ENCODE results near the gene PCCA.
"Not testable (repeated sequence)": the region's sequence is repeated elsewhere in the genome, so short reads cannot be mapped to it uniquely, and the experiment has no call there.

Gene PCCA

GRCh38 chr13:100517135-100517534 is 428.2 kb downstream of the PCCA start:
- Histone ChIP-seq H3K4me1 (ENCODE audit: control insufficient read depth, insufficient read depth, low read length) (peaks cover 4% of the 10 kb centered on the region), H3K9me3 (ENCODE audit: control insufficient read depth, insufficient read depth, low read length) (no peaks in the 10 kb centered on the region), H3K27ac (ENCODE audit: low read length) (no peak overlapping the region), H3K4me3 (ENCODE audit: low read length) (no peak overlapping the region), H3K27me3 (ENCODE audit: control insufficient read depth, insufficient read depth, low read length) (no peaks in the 10 kb centered on the region), H3K36me3 (ENCODE audit: control insufficient read depth, insufficient read depth, low read length) (no peaks in the 10 kb centered on the region)
- no CpG with 5 or more reads among the region's 9 CpGs for WGBS (ENCODE audit: insufficient coverage, insufficient read length)
- no peak for DNase-seq (ENCODE audit: low read depth, low spot score)

- no CpG with 5 or more reads among the region's 13 CpGs for WGBS (ENCODE audit: insufficient coverage, insufficient read length)
- Histone ChIP-seq H3K27me3 (ENCODE audit: control insufficient read depth, insufficient read depth, low read length) (no peaks in the 10 kb centered on the region), H3K4me3 (ENCODE audit: low read length) (no peak overlapping the region), H3K27ac (ENCODE audit: low read length) (no peak overlapping the region), H3K36me3 (ENCODE audit: control insufficient read depth, insufficient read depth, low read length) (no peaks in the 10 kb centered on the region), H3K4me1 (ENCODE audit: control insufficient read depth, insufficient read depth, low read length) (peaks cover 4% of the 10 kb centered on the region), H3K9me3 (ENCODE audit: control insufficient read depth, insufficient read depth, low read length) (no peaks in the 10 kb centered on the region)
- no peak for DNase-seq (ENCODE audit: low read depth, low spot score)
These were observed 428.8 kb downstream of the PCCA start for GRCh38 chr13:100517728-100518127.

GRCh38 chr13:100518394-100519062 is 429.6 kb downstream of the PCCA start:
- Histone ChIP-seq H3K27ac (ENCODE audit: low read length) (no peak overlapping the region), H3K4me1 (ENCODE audit: control insufficient read depth, insufficient read depth, low read length) (peaks cover 4% of the 10 kb centered on the region)
- no CpG with 5 or more reads among the region's 8 CpGs for WGBS (ENCODE audit: insufficient coverage, insufficient read length)

GRCh38 chr13:100519626-100520025 is 430.7 kb downstream of the PCCA start:
- H3K27me3 ChIP-seq (ENCODE audit: control insufficient read depth, insufficient read depth, low read length) = no peaks in the 10 kb centered on the region
- DNase-seq (ENCODE audit: low read depth, low spot score) = no peak
- H3K4me1 ChIP-seq (ENCODE audit: control insufficient read depth, insufficient read depth, low read length) = peaks cover 4% of the 10 kb centered on the region
- H3K27ac ChIP-seq (ENCODE audit: low read length) = no peak overlapping the region
- WGBS (ENCODE audit: insufficient coverage, insufficient read length) = no CpG with 5 or more reads among the region's 9 CpGs
- no peaks in the 10 kb centered on the region for H3K36me3 ChIP-seq (ENCODE audit: control insufficient read depth, insufficient read depth, low read length)
- H3K9me3 ChIP-seq (ENCODE audit: control insufficient read depth, insufficient read depth, low read length) = no peaks in the 10 kb centered on the region
- H3K4me3 ChIP-seq (ENCODE audit: low read length) = no peak overlapping the region

More at GRCh38 chr13:100518394-100519062, 429.6 kb downstream of the PCCA start:
- no peak for DNase-seq (ENCODE audit: low read depth, low spot score)
- no peaks in the 10 kb centered on the region for H3K27me3 ChIP-seq (ENCODE audit: control insufficient read depth, insufficient read depth, low read length)
- H3K4me3 ChIP-seq (ENCODE audit: low read length) = no peak overlapping the region
- no peaks in the 10 kb centered on the region for H3K36me3 ChIP-seq (ENCODE audit: control insufficient read depth, insufficient read depth, low read length)
- H3K9me3 ChIP-seq (ENCODE audit: control insufficient read depth, insufficient read depth, low read length) = no peaks in the 10 kb centered on the region

- no CpG with 5 or more reads among the region's 27 CpGs for WGBS (ENCODE audit: insufficient coverage, insufficient read length)
- no peak overlapping the region for H3K4me3 ChIP-seq (ENCODE audit: low read length)
These were observed 432.3 kb downstream of the PCCA start for GRCh38 chr13:100520936-100521850.

GRCh38 chr13:100521851-100522617 is 433.1 kb downstream of the PCCA start:
- no peak for DNase-seq (ENCODE audit: low read depth, low spot score)
- Histone ChIP-seq H3K27me3 (ENCODE audit: control insufficient read depth, insufficient read depth, low read length) (no peaks in the 10 kb centered on the region), H3K4me1 (ENCODE audit: control insufficient read depth, insufficient read depth, low read length) (peaks cover 13% of the 10 kb centered on the region), H3K27ac (ENCODE audit: low read length) (no peak overlapping the region), H3K4me3 (ENCODE audit: low read length) (no peak overlapping the region), H3K9me3 (ENCODE audit: control insufficient read depth, insufficient read depth, low read length) (no peaks in the 10 kb centered on the region), H3K36me3 (ENCODE audit: control insufficient read depth, insufficient read depth, low read length) (no peaks in the 10 kb centered on the region)
- no CpG with 5 or more reads among the region's 19 CpGs for WGBS (ENCODE audit: insufficient coverage, insufficient read length)

More at GRCh38 chr13:100520936-100521850, 432.3 kb downstream of the PCCA start:
- Histone ChIP-seq H3K36me3 (ENCODE audit: control insufficient read depth, insufficient read depth, low read length) (no peaks in the 10 kb centered on the region), H3K27me3 (ENCODE audit: control insufficient read depth, insufficient read depth, low read length) (no peaks in the 10 kb centered on the region), H3K9me3 (ENCODE audit: control insufficient read depth, insufficient read depth, low read length) (no peaks in the 10 kb centered on the region), H3K27ac (ENCODE audit: low read length) (no peak overlapping the region), H3K4me1 (ENCODE audit: control insufficient read depth, insufficient read depth, low read length) (peaks cover 10% of the 10 kb centered on the region)
- DNase-seq (ENCODE audit: low read depth, low spot score) = no peak

- no peak for DNase-seq (ENCODE audit: low read depth, low spot score)
These were observed 433.9 kb downstream of the PCCA start for GRCh38 chr13:100522618-100523309.

GRCh38 chr13:100523411-100523810 is 434.5 kb downstream of the PCCA start:
- Histone ChIP-seq H3K36me3 (ENCODE audit: control insufficient read depth, insufficient read depth, low read length) (no peaks in the 10 kb centered on the region), H3K9me3 (ENCODE audit: control insufficient read depth, insufficient read depth, low read length) (no peaks in the 10 kb centered on the region), H3K4me3 (ENCODE audit: low read length) (no peak overlapping the region), H3K27me3 (ENCODE audit: control insufficient read depth, insufficient read depth, low read length) (no peaks in the 10 kb centered on the region), H3K4me1 (ENCODE audit: control insufficient read depth, insufficient read depth, low read length) (peaks cover 13% of the 10 kb centered on the region), H3K27ac (ENCODE audit: low read length) (no peak overlapping the region)
- no peak for DNase-seq (ENCODE audit: low read depth, low spot score)
- WGBS (ENCODE audit: insufficient coverage, insufficient read length) = no CpG with 5 or more reads among the region's 14 CpGs

More at GRCh38 chr13:100522618-100523309, 433.9 kb downstream of the PCCA start:
- no peak overlapping the region for H3K27ac ChIP-seq (ENCODE audit: low read length)
- WGBS (ENCODE audit: insufficient coverage, insufficient read length) = no CpG with 5 or more reads among the region's 9 CpGs
- no peak overlapping the region for H3K4me3 ChIP-seq (ENCODE audit: low read length)
- H3K4me1 ChIP-seq (ENCODE audit: control insufficient read depth, insufficient read depth, low read length) = peaks cover 13% of the 10 kb centered on the region
- no peaks in the 10 kb centered on the region for H3K27me3 ChIP-seq (ENCODE audit: control insufficient read depth, insufficient read depth, low read length)
- no peaks in the 10 kb centered on the region for H3K9me3 ChIP-seq (ENCODE audit: control insufficient read depth, insufficient read depth, low read length)
- H3K36me3 ChIP-seq (ENCODE audit: control insufficient read depth, insufficient read depth, low read length) = no peaks in the 10 kb centered on the region

GRCh38 chr13:100523981-100524386 is 435.1 kb downstream of the PCCA start:
- H3K27ac ChIP-seq (ENCODE audit: low read length) = no peak overlapping the region
- no peaks in the 10 kb centered on the region for H3K36me3 ChIP-seq (ENCODE audit: control insufficient read depth, insufficient read depth, low read length)
- H3K4me1 ChIP-seq (ENCODE audit: control insufficient read depth, insufficient read depth, low read length) = peaks cover 13% of the 10 kb centered on the region
- no peak overlapping the region for H3K4me3 ChIP-seq (ENCODE audit: low read length)
- H3K27me3 ChIP-seq (ENCODE audit: control insufficient read depth, insufficient read depth, low read length) = no peaks in the 10 kb centered on the region
- H3K9me3 ChIP-seq (ENCODE audit: control insufficient read depth, insufficient read depth, low read length) = no peaks in the 10 kb centered on the region
- DNase-seq (ENCODE audit: low read depth, low spot score) = no peak
- no CpG with 5 or more reads among the region's 8 CpGs for WGBS (ENCODE audit: insufficient coverage, insufficient read length)

- H3K4me3 ChIP-seq (ENCODE audit: low read length); H3K36me3 ChIP-seq (ENCODE audit: control insufficient read depth, insufficient read depth, low read length); H3K9me3 ChIP-seq (ENCODE audit: control insufficient read depth, insufficient read depth, low read length); DNase-seq (ENCODE audit: low read depth, low spot score); H3K27me3 ChIP-seq (ENCODE audit: control insufficient read depth, insufficient read depth, low read length); H3K27ac ChIP-seq (ENCODE audit: low read length): not testable (repeated sequence)
- peaks cover 13% of the 10 kb centered on the region for H3K4me1 ChIP-seq (ENCODE audit: control insufficient read depth, insufficient read depth, low read length)
- WGBS (ENCODE audit: insufficient coverage, insufficient read length) = 100% methylated on average over 1 of the region's 5 CpGs
These were observed 435.8 kb downstream of the PCCA start for GRCh38 chr13:100524688-100525087.
